Measurements from ENCODE around the gene CFAP210.
A peak's percentile ranks its signal among the peaks of the same experiment; 100 is the strongest.
"Not testable (repeated sequence)": the region's sequence is repeated elsewhere in the genome, so short reads cannot be mapped to it uniquely, and the experiment has no call there.

The CFAP210 gene

GRCh38 chr2:169696381-169696780, 2.2 kb upstream of the CFAP210 start:
- Histone ChIP-seq H3K9ac (no peak overlapping the region), H2AFZ (no peak overlapping the region), H3K27me3 (ENCODE audit: control insufficient read depth, insufficient read depth, low read length) (no peaks in the 10 kb centered on the region), H3K4me3 (ENCODE audit: low read depth, low read length) (no peak overlapping the region), H3K36me3 (ENCODE audit: control insufficient read depth, insufficient read depth, low read length) (no peaks in the 10 kb centered on the region), H3K4me1 (no peaks in the 10 kb centered on the region), H3K27ac (no peak overlapping the region), H3K79me2 (no peaks in the 10 kb centered on the region), H3K9me3 (ENCODE audit: control insufficient read depth, low read length) (no peaks in the 10 kb centered on the region), H3K4me2 (ENCODE audit: low read length) (no peak overlapping the region)
- TF ChIP-seq CTCF (IDR thresholded peaks at IDR 0.05): no peak

- TF ChIP-seq CTCF (IDR thresholded peaks at IDR 0.05): no peak
- Histone ChIP-seq H3K4me3 (ENCODE audit: low read depth, low read length) (peak overlapping the region; percentile 94), H2AFZ (peak overlapping the region; percentile 90), H3K79me2 (no peaks in the 10 kb centered on the region), H3K27me3 (ENCODE audit: control insufficient read depth, insufficient read depth, low read length) (no peaks in the 10 kb centered on the region), H3K36me3 (ENCODE audit: control insufficient read depth, insufficient read depth, low read length) (no peaks in the 10 kb centered on the region), H3K9ac (peak overlapping the region; percentile 82), H3K27ac (peak overlapping the region; percentile 94), H3K4me2 (ENCODE audit: low read length) (peak overlapping the region; percentile 83), H3K4me1 (no peaks in the 10 kb centered on the region), H3K9me3 (ENCODE audit: control insufficient read depth, low read length) (no peaks in the 10 kb centered on the region)
Observed at GRCh38 chr2:169694894-169695260, 672 bp upstream of the CFAP210 start.

- Histone ChIP-seq H3K27me3 (ENCODE audit: control insufficient read depth, insufficient read depth, low read length) (no peaks in the 10 kb centered on the region), H3K36me3 (ENCODE audit: control insufficient read depth, insufficient read depth, low read length) (no peaks in the 10 kb centered on the region), H3K4me1 (no peaks in the 10 kb centered on the region), H2AFZ (peak overlapping the region; percentile 90), H3K4me3 (ENCODE audit: low read depth, low read length) (peak overlapping the region; percentile 94), H3K4me2 (ENCODE audit: low read length) (peak overlapping the region; percentile 83), H3K9ac (no peak overlapping the region), H3K79me2 (no peaks in the 10 kb centered on the region), H3K27ac (peak overlapping the region; percentile 94), H3K9me3 (ENCODE audit: control insufficient read depth, low read length) (no peaks in the 10 kb centered on the region)
- TF ChIP-seq CTCF (IDR thresholded peaks at IDR 0.05): peak; percentile 38
Observed at GRCh38 chr2:169693360-169693759, 845 bp downstream of the CFAP210 start.

- Histone ChIP-seq H2AFZ (peak overlapping the region; percentile 90), H3K4me2 (ENCODE audit: low read length) (no peak overlapping the region), H3K27me3 (ENCODE audit: control insufficient read depth, insufficient read depth, low read length) (no peaks in the 10 kb centered on the region), H3K9ac (no peak overlapping the region), H3K79me2 (no peaks in the 10 kb centered on the region), H3K27ac (no peak overlapping the region), H3K4me1 (no peaks in the 10 kb centered on the region), H3K36me3 (ENCODE audit: control insufficient read depth, insufficient read depth, low read length) (no peaks in the 10 kb centered on the region), H3K9me3 (ENCODE audit: control insufficient read depth, low read length) (no peaks in the 10 kb centered on the region), H3K4me3 (ENCODE audit: low read depth, low read length) (no peak overlapping the region)
- no peak for TF ChIP-seq CTCF (IDR thresholded peaks at IDR 0.05)
Observed at GRCh38 chr2:169692718-169693117, 1.5 kb downstream of the CFAP210 start.

GRCh38 chr2:169690958-169691357, 3.2 kb downstream of the CFAP210 start:
- Histone ChIP-seq H3K27ac (no peak overlapping the region), H3K27me3 (ENCODE audit: control insufficient read depth, insufficient read depth, low read length) (no peaks in the 10 kb centered on the region), H3K9ac (no peak overlapping the region), H3K79me2 (no peaks in the 10 kb centered on the region), H3K4me3 (ENCODE audit: low read depth, low read length) (no peak overlapping the region), H2AFZ (no peak overlapping the region), H3K9me3 (ENCODE audit: control insufficient read depth, low read length) (no peaks in the 10 kb centered on the region), H3K36me3 (ENCODE audit: control insufficient read depth, insufficient read depth, low read length) (no peaks in the 10 kb centered on the region), H3K4me2 (ENCODE audit: low read length) (no peak overlapping the region), H3K4me1 (no peaks in the 10 kb centered on the region)
- TF ChIP-seq CTCF (IDR thresholded peaks at IDR 0.05): no peak

GRCh38 chr2:169687943-169688342, 6.3 kb downstream of the CFAP210 start:
- H3K9ac ChIP-seq: not testable (repeated sequence)

GRCh38 chr2:169686825-169687224, 7.4 kb downstream of the CFAP210 start:
- H3K27ac ChIP-seq; H3K27me3 ChIP-seq (ENCODE audit: control insufficient read depth, insufficient read depth, low read length): not testable (repeated sequence)

More at GRCh38 chr2:169687943-169688342, 6.3 kb downstream of the CFAP210 start:
- not testable (repeated sequence) for H3K4me3 ChIP-seq (ENCODE audit: low read depth, low read length); H3K36me3 ChIP-seq (ENCODE audit: control insufficient read depth, insufficient read depth, low read length); H3K4me2 ChIP-seq (ENCODE audit: low read length); H3K9me3 ChIP-seq (ENCODE audit: control insufficient read depth, low read length); H2AFZ ChIP-seq; H3K79me2 ChIP-seq; H3K4me1 ChIP-seq; H3K27ac ChIP-seq; H3K27me3 ChIP-seq (ENCODE audit: control insufficient read depth, insufficient read depth, low read length)

More at GRCh38 chr2:169686825-169687224, 7.4 kb downstream of the CFAP210 start:
- H3K79me2 ChIP-seq; H3K4me2 ChIP-seq (ENCODE audit: low read length); H3K4me3 ChIP-seq (ENCODE audit: low read depth, low read length); H3K4me1 ChIP-seq; H2AFZ ChIP-seq; H3K9me3 ChIP-seq (ENCODE audit: control insufficient read depth, low read length); H3K9ac ChIP-seq; H3K36me3 ChIP-seq (ENCODE audit: control insufficient read depth, insufficient read depth, low read length): not testable (repeated sequence)
